Neural progenitor cell (in vitro differentiated cells): ENCODE measurements around the gene DTNBP1. TPM values are rescaled to one million over a fixed set of nuclear protein-coding genes. Genes with fewer than 3 reads are reported as not detected.

Experiments used
- DNase-seq: peaks from one replicate; pipeline ENCODE4 v3.0.0-alpha.2; 2016; ENCODE audit warnings: low spot score
- H2AFZ ChIP-seq: fragments of 200-600 bp; sonication (generic); replicated peaks from 2 replicates; pipeline ENCODE4 v1.6.1; 2016; ENCODE audit warnings: antibody characterized with exemption
- H3F3A ChIP-seq: fragments of 200-600 bp; sonication (generic); 2 replicates; pipeline ENCODE4 v1.6.1; 2016; ENCODE audit warnings: antibody characterized with exemption, low read depth
- H3K27ac ChIP-seq: fragments of 200-600 bp; sonication (generic); 2 replicates; pipeline ENCODE4 v1.5.1; 2016; ENCODE audit warnings: mild to moderate bottlenecking
- H3K27me3 ChIP-seq: fragments of 200-600 bp; sonication (generic); 2 replicates; pipeline ENCODE4 v1.6.1; 2016; ENCODE audit warnings: mild to moderate bottlenecking, moderate library complexity
- H3K36me3 ChIP-seq: fragments of 200-600 bp; sonication (generic); 2 replicates; pipeline ENCODE4 v1.5.1; 2016
- H3K4me1 ChIP-seq: fragments of 200-600 bp; sonication (generic); 2 replicates; pipeline ENCODE4 v1.6.1; 2016; ENCODE audit warnings: mixed run types
- H3K4me2 ChIP-seq: fragments of 200-600 bp; sonication (generic); 2 replicates; pipeline ENCODE4 v1.6.1; 2016
- H3K4me3 ChIP-seq: fragments of 200-600 bp; sonication (generic); 2 replicates; pipeline ENCODE4 v1.5.1; 2016
- H3K79me2 ChIP-seq: fragments of 200-600 bp; sonication (generic); 2 replicates; pipeline ENCODE4 v1.6.1; 2016; ENCODE audit warnings: low read depth
- H3K9ac ChIP-seq: fragments of 200-600 bp; sonication (generic); 2 replicates; pipeline ENCODE4 v1.6.1; 2016
- H3K9me3 ChIP-seq: fragments of 200-600 bp; sonication (generic); 2 replicates; pipeline ENCODE4 v1.5.1; 2016; ENCODE audit warnings: low read depth
- H4K20me1 ChIP-seq: fragments of 200-600 bp; sonication (generic); 2 replicates; pipeline ENCODE4 v1.6.1; 2016; ENCODE audit warnings: low read depth
- H3K27ac Mint-ChIP-seq: 3 replicates; pipeline ENCODE4 v1.8.0; 2021; ENCODE audit warnings: mixed read lengths
- H3K27me3 Mint-ChIP-seq: 2 replicates; pipeline ENCODE4 v1.8.0; 2022; ENCODE audit warnings: low read depth, mild to moderate bottlenecking, inconsistent platforms, moderate library complexity, mixed read lengths; ENCODE audit not compliant: insufficient read depth
- H3K36me3 Mint-ChIP-seq: 3 replicates; pipeline ENCODE4 v1.8.0; 2021; ENCODE audit warnings: mixed read lengths
- H3K4me1 Mint-ChIP-seq: 3 replicates; pipeline ENCODE4 v1.8.0; 2021; ENCODE audit warnings: mixed read lengths
- H3K4me3 Mint-ChIP-seq: 3 replicates; pipeline ENCODE4 v1.8.0; 2021; ENCODE audit warnings: mild to moderate bottlenecking, moderate library complexity, mixed read lengths
- H3K9me3 Mint-ChIP-seq: 3 replicates; pipeline ENCODE4 v1.8.0; 2020; ENCODE audit warnings: mixed read lengths
- EZH2 ChIP-seq: fragments of 200-600 bp; sonication (generic); IDR thresholded peaks from 2 replicates; pipeline ENCODE4 v1.6.1; 2017; ENCODE audit warnings: antibody characterized with exemption, mild to moderate bottlenecking, moderate library complexity
- EZH2phosphoT487 ChIP-seq: fragments of 200-600 bp; sonication (generic); IDR thresholded peaks from 2 replicates; pipeline ENCODE4 v1.6.1; 2017; ENCODE audit warnings: antibody characterized with exemption
- total RNA-seq: library from RNA; depleted of rRNA; stranded (reverse); fragments of >200 nt; gene quantifications from 2 replicates; pipeline ENCODE4 v1.2.3, GENCODE V29; 2015; ENCODE audit warnings: low replicate concordance
- TF ChIP-seq, protein P1 (sequence below): fragments of 200-600 bp; sonication (generic); IDR thresholded peaks from 2 replicates; pipeline ENCODE4 v1.5.1; 2017; ENCODE audit warnings: antibody characterized with exemption, mild to moderate bottlenecking

The DTNBP1 gene
- total RNA-seq, 1 donor from 2014 or later = 4.5 TPM

DNA sequence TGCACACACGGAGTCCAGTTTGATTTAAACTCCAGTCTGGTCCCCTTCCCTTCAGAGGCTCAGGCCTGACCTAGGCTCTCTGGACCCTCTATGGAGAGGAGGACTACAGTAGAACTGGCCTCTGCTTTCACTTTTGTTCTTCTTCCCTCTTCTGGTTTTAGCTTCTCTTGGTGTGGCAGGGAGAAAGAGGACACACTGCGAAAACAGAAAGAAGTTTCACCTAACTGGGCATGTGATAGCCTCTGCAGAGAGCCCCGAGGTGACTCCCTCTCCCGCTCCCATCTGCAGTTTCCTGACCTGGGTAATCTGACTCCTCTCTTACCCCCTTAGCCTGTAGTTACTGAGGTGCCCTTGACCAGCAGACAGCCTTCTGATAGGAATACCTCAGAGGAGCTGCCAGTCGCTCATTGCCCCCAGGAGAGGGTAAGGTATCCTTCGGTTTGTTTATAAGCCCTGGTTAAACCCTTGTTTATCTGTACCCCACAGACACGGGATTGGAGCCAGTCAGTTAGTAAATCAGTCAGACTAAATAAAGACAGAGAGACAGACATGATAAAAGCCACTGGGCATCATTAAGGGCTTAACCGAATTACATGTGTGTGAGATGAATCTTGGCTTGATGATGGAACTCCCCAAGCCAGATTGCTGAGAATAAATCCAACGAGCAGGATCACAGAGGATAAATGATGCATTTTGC lies 12.0 kb upstream of the DTNBP1 start:
- Mint-ChIP-seq H3K27me3 (peaks cover 2% of the 10 kb centered on the region), H3K36me3 (no peaks in the 10 kb centered on the region), H3K9me3 (no peaks in the 10 kb centered on the region), H3K4me1 (peaks cover 8% of the 10 kb centered on the region), H3K4me3 (no peak overlapping the region), H3K27ac (no peak overlapping the region)
- H3K9ac ChIP-seq = no peak overlapping the region
- no peaks in the 10 kb centered on the region for H3K36me3 ChIP-seq
- TF ChIP-seq, protein P1, sequence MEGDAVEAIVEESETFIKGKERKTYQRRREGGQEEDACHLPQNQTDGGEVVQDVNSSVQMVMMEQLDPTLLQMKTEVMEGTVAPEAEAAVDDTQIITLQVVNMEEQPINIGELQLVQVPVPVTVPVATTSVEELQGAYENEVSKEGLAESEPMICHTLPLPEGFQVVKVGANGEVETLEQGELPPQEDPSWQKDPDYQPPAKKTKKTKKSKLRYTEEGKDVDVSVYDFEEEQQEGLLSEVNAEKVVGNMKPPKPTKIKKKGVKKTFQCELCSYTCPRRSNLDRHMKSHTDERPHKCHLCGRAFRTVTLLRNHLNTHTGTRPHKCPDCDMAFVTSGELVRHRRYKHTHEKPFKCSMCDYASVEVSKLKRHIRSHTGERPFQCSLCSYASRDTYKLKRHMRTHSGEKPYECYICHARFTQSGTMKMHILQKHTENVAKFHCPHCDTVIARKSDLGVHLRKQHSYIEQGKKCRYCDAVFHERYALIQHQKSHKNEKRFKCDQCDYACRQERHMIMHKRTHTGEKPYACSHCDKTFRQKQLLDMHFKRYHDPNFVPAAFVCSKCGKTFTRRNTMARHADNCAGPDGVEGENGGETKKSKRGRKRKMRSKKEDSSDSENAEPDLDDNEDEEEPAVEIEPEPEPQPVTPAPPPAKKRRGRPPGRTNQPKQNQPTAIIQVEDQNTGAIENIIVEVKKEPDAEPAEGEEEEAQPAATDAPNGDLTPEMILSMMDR = no peak
- TF ChIP-seq EZH2 (no peak), EZH2phosphoT487 (no peak)
- no peak overlapping the region for H3K4me3 ChIP-seq
- no peaks in the 10 kb centered on the region for H3F3A ChIP-seq
- H4K20me1 ChIP-seq = no peaks in the 10 kb centered on the region
- no peak overlapping the region for H3K4me2 ChIP-seq
- no peaks in the 10 kb centered on the region for H3K79me2 ChIP-seq
- H3K27me3 ChIP-seq = no peaks in the 10 kb centered on the region
- no peaks in the 10 kb centered on the region for H3K9me3 ChIP-seq
- no peaks in the 10 kb centered on the region for H3K4me1 ChIP-seq
- H2AFZ ChIP-seq = no peak overlapping the region
- no peak for DNase-seq
- H3K27ac ChIP-seq = no peak overlapping the region

DNA sequence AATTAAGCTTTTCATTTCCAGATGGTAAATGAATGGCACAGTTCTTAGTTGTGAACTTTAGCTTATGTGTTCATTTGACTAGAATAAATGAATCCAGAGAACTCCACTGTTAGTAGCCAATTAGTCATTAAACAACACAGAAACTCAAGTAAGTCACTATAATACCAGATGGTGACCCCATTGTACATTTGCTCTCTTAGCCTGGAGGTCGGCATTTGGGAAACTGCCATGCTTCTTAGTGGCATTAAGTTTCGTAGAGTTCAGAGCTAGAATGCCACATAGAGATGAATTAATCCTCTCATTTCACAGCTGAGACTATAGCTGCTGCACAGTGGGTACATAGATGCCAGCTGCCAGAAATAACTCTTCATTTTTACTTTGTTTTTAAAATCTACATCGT lies 10.8 kb upstream of the DTNBP1 start:
- no peak overlapping the region for H3K27ac Mint-ChIP-seq
- Histone ChIP-seq H3F3A (no peaks in the 10 kb centered on the region), H3K27me3 (no peaks in the 10 kb centered on the region), H4K20me1 (no peaks in the 10 kb centered on the region), H3K9ac (no peak overlapping the region), H3K9me3 (no peaks in the 10 kb centered on the region), H3K36me3 (no peaks in the 10 kb centered on the region), H3K4me1 (no peaks in the 10 kb centered on the region), H3K4me2 (no peak overlapping the region), H3K4me3 (no peak overlapping the region), H3K27ac (no peak overlapping the region), H2AFZ (no peak overlapping the region), H3K79me2 (no peaks in the 10 kb centered on the region)
- TF ChIP-seq EZH2 = no peak
- TF ChIP-seq, protein P1 = no peak
- no peak for TF ChIP-seq EZH2phosphoT487
- no peak for DNase-seq
- no peaks in the 10 kb centered on the region for H3K9me3 Mint-ChIP-seq
- no peaks in the 10 kb centered on the region for H3K36me3 Mint-ChIP-seq
- H3K27me3 Mint-ChIP-seq = peaks cover 2% of the 10 kb centered on the region
- H3K4me1 Mint-ChIP-seq = peaks cover 8% of the 10 kb centered on the region
- H3K4me3 Mint-ChIP-seq = no peak overlapping the region

DNA sequence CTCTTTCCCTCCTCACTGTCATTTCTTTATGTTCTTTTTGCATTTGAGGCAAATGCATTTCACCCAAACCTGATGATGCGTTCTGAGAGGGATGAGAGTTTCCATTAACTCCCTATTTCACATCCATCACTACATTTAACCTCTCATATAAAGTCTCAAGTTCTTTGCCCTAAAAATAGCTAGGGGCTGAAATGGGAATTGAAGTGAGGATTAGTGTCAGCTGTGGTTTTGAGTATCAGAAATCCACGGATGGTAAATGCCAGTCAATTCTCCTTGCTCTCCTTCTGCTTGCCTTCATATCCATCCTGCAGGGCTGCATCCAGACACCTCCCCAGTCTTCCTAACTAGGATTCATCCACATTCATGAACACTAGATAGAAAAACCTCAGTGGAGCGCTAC lies 10.0 kb upstream of the DTNBP1 start:
- Histone ChIP-seq H3K4me2 (no peak overlapping the region), H3K79me2 (no peaks in the 10 kb centered on the region), H3K27ac (no peak overlapping the region), H4K20me1 (no peaks in the 10 kb centered on the region), H3K9me3 (no peaks in the 10 kb centered on the region), H3K4me1 (no peaks in the 10 kb centered on the region), H3K27me3 (no peaks in the 10 kb centered on the region), H3K9ac (no peak overlapping the region), H3K36me3 (no peaks in the 10 kb centered on the region), H3F3A (no peaks in the 10 kb centered on the region), H3K4me3 (no peak overlapping the region), H2AFZ (no peak overlapping the region)
- H3K36me3 Mint-ChIP-seq = no peaks in the 10 kb centered on the region
- peaks cover 2% of the 10 kb centered on the region for H3K27me3 Mint-ChIP-seq
- DNase-seq = no peak
- no peaks in the 10 kb centered on the region for H3K9me3 Mint-ChIP-seq
- no peak overlapping the region for H3K4me3 Mint-ChIP-seq
- H3K4me1 Mint-ChIP-seq = peaks cover 8% of the 10 kb centered on the region
- no peak overlapping the region for H3K27ac Mint-ChIP-seq
- TF ChIP-seq, protein P1 = no peak
- TF ChIP-seq EZH2phosphoT487 (no peak), EZH2 (no peak)
